Nasal cavity respiratory epithelium epithelial cell of viscerocranial mucosa (primary cell): Measurements from ENCODE around the gene OR5W2. TPM values are rescaled to one million over a fixed set of nuclear protein-coding genes. Genes with fewer than 3 reads are reported as not detected.

Source experiments
- total RNA-seq: library from RNA; depleted of rRNA; stranded (reverse); fragments of >200 nt; gene quantifications from 2 replicates; pipeline ENCODE4 v1.2.3, GENCODE V29; 2014

The OR5W2 gene
- not detected in 2 replicates for total RNA-seq

DNA sequence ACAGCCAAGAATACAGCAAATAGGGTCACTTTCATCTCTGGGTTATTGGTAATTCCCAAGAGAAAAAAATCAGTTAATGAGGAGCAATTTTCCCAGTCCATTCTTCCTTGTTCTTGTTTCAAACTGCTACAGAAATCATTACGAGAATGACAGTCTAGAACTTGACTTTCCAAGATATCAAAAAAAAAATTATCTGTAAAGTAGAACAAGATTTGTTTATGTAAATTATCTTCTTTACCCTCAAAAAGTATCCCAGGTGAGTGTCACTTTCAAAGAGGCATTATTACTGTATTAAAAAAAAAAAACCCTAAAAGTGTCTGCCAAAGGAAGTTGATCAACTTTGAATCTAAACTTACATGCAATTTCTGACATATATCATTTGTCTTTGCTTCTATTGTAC lies at the start of gene OR5W2:
Gene OR5W2 (minus strand): TSS at position 101 of the 400 bp plus-strand sequence. CDS start 0 bp downstream, at position 101.

DNA sequence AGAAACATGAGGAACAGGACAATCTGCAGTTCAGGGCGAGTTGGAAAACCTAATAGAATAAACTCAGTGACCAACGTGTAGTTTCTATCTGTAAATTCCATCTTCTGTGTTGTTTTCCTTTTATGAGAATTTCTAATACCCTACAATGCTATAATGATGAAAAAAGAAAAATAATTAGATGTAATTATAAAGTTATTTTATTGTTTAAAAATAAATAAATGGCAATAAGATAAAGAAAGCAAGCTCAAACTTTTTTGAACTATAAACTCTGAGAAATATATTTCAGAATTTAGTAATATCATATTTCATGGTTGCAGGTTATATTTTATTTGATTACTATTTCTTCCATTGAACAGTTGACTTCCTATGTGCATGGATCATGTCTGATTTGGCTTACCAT lies 21.9 kb upstream of the OR5W2 start, which contains the start of gene OR5I1:
Gene OR5I1 (minus strand): TSS at position 101 of the 400 bp plus-strand sequence. CDS start 0 bp downstream, at position 101.

GRCh38 chr11:55882997-55883396 lies 31.4 kb downstream of the OR5W2 start, which contains the start of gene TRIM51:
TRIM51 (plus strand) TSS chr11:55883297; CDS start chr11:55885429, 2,132 bp downstream.

Other genes starting within 250 kb of the OR5W2 start
- not detected in 2 replicates for gene OR5D13, start 141.1 kb downstream of the OR5W2 start, total RNA-seq
- gene OR5D14, start 119.0 kb downstream of the OR5W2 start, total RNA-seq, result not detected in 2 replicates
- not detected in 2 replicates for gene OR5L1, start 103.2 kb downstream of the OR5W2 start, total RNA-seq
- not detected in 2 replicates for gene OR5D18, start 95.0 kb downstream of the OR5W2 start, total RNA-seq
- gene OR5L2, start 87.4 kb downstream of the OR5W2 start, total RNA-seq, result not detected in 2 replicates
- not detected in 2 replicates for gene OR5D16, start 75.8 kb downstream of the OR5W2 start, total RNA-seq
- not detected in 2 replicates for gene TRIM51, start 31.3 kb downstream of the OR5W2 start, total RNA-seq
- gene OR5I1, start 21.8 kb upstream of the OR5W2 start, total RNA-seq, result not detected in 2 replicates
- not detected in 2 replicates for gene OR10AG1, start 55.4 kb upstream of the OR5W2 start, total RNA-seq
- not detected in 2 replicates for gene OR5F1, start 80.0 kb upstream of the OR5W2 start, total RNA-seq
- gene OR5AS1, start 113.1 kb upstream of the OR5W2 start, total RNA-seq, result not detected in 2 replicates
- not detected in 2 replicates for gene OR8I2, start 178.7 kb upstream of the OR5W2 start, total RNA-seq
- gene OR8H2, start 189.1 kb upstream of the OR5W2 start, total RNA-seq, result not detected in 2 replicates
- not detected in 2 replicates for gene OR8H3, start 207.8 kb upstream of the OR5W2 start, total RNA-seq
- not detected in 2 replicates for gene OR8J3, start 225.6 kb upstream of the OR5W2 start, total RNA-seq
- gene OR8K5, start 245.7 kb upstream of the OR5W2 start, total RNA-seq, result not detected in 2 replicates